GM12892 (cell line): ENCODE data around the gene PPIH.

ENCODE experiments used
- POLR2A ChIP-seq: IDR thresholded peaks from 2 replicates; pipeline ENCODE4 v1.6.1; 2011; ENCODE audit warnings: low read depth, low read length, control low read depth
- POLR2AphosphoS5 ChIP-seq: IDR thresholded peaks from 2 replicates; pipeline ENCODE4 v1.6.1; 2011; ENCODE audit warnings: low read depth, low read length, control low read depth

GRCh38 chr1:42669936-42670335 lies 11.7 kb downstream of the PPIH start:
- TF ChIP-seq POLR2A (no peak), POLR2AphosphoS5 (no peak)
